Colonic mucosa (tissue), 4 donors: ENCODE measurements around the gene CEP192. TPM values are rescaled to one million over a fixed set of nuclear protein-coding genes. Genes with fewer than 3 reads are reported as not detected.

Experiments
- DNase-seq: peaks from one replicate; pipeline ENCODE4 v3.0.0-alpha.2; 2020
- H3K27ac ChIP-seq: fragments of 200-600 bp; one replicate; pipeline ENCODE4 v1.8.0; 2021
- H3K27me3 ChIP-seq: fragments of 200-600 bp; one replicate; pipeline ENCODE4 v1.8.0; 2021
- H3K36me3 ChIP-seq: fragments of 200-600 bp; one replicate; pipeline ENCODE4 v1.8.0; 2021
- H3K4me1 ChIP-seq: fragments of 200-600 bp; one replicate; pipeline ENCODE4 v1.8.0; 2021; ENCODE audit warnings: mild to moderate bottlenecking
- H3K4me3 ChIP-seq: fragments of 200-600 bp; one replicate; pipeline ENCODE4 v1.8.0; 2021
- H3K9ac ChIP-seq, 2 donors: one replicate each; pipeline ENCODE4 v1.7.0; 2013; ENCODE audit warnings: control low read depth in 2 of 2, low read depth in 2 of 2, low read length in 2 of 2
- H3K9me3 ChIP-seq: fragments of 200-600 bp; one replicate; pipeline ENCODE4 v1.8.0; 2021
- intact Hi-C: fragments of 100-400 bp; cut with DNase I; formaldehyde crosslinking; loops from one replicate; pipeline ENCODE4 v1.14.1; 2022
- total RNA-seq, 2 donors: library from RNA; stranded (reverse); fragmentation: NEBNext Ultra II Directional in 1 of 2; extraction: Animal tissue kit (Norgen Biotek cat#: 25700) in 1 of 2; gene quantifications; one replicate each; pipeline ENCODE4 v1.2.1, GENCODE V29; 2021
- TF ChIP-seq, protein P1 (sequence below): fragments of 200-600 bp; IDR thresholded peaks from one replicate; pipeline ENCODE4 v1.8.0; 2022; ENCODE audit warnings: antibody characterized with exemption, mild to moderate bottlenecking
- donor health status: healthy.
- donor health status: DM: no; HTN: no; CAD: no.
- donor health status: DM: no; HTN: no; CAD: no.

Gene CEP192
- total RNA-seq, 2 donors from 2014 or later, result 23.7 to 26.9 TPM

DNA sequence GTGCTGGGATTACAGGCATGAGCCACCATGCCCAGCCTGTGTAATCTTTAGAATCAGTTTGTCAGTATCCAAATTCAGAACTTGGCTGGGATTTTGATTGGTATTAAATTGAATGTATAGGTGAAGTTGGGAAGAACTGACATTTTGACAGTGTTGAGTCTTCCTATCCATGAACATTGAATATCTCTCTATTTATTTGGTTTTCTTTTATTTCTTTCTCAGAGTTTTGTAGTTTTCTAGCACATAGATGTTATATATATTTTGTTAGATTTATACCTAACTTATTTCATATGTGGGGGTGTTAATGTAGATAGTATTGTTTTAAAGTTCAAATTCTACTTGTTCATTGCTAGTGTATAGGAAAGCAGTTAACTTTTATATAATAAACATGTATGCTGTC, 31.5 kb downstream of the CEP192 start:
- Histone ChIP-seq H3K36me3 (no peaks in the 10 kb centered on the region), H3K9me3 (no peaks in the 10 kb centered on the region), H3K4me1 (no peaks in the 10 kb centered on the region), H3K27ac (no peak overlapping the region), H3K9ac (no peak overlapping the region), H3K4me3 (no peak overlapping the region), H3K27me3 (no peaks in the 10 kb centered on the region)
- intact Hi-C loops, result no loop called here
- TF ChIP-seq, protein P1, sequence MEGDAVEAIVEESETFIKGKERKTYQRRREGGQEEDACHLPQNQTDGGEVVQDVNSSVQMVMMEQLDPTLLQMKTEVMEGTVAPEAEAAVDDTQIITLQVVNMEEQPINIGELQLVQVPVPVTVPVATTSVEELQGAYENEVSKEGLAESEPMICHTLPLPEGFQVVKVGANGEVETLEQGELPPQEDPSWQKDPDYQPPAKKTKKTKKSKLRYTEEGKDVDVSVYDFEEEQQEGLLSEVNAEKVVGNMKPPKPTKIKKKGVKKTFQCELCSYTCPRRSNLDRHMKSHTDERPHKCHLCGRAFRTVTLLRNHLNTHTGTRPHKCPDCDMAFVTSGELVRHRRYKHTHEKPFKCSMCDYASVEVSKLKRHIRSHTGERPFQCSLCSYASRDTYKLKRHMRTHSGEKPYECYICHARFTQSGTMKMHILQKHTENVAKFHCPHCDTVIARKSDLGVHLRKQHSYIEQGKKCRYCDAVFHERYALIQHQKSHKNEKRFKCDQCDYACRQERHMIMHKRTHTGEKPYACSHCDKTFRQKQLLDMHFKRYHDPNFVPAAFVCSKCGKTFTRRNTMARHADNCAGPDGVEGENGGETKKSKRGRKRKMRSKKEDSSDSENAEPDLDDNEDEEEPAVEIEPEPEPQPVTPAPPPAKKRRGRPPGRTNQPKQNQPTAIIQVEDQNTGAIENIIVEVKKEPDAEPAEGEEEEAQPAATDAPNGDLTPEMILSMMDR, result no peak
- DNase-seq, result no peak

DNA sequence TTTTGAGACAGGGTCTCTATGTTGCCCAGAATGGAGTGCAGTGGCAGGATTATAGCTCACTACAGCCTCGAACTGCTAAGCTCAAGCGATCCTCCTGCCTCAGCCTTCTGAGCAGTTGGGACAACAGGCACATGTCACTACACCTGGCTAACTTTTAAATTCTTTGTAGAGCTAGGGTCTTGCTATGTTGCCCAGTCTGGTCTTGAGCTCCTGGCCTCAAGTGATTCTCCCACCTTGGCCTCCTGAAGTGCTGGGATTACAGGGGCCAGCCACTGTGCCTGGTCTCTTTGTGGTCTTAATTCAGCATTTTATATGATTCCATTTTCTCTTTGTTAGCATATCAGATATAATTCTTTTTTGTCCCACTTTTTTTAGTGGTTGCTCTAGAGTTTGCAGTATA, 34.1 kb downstream of the CEP192 start:
- intact Hi-C loops, result no loop called here
- Histone ChIP-seq H3K27me3 (no peaks in the 10 kb centered on the region), H3K9me3 (no peaks in the 10 kb centered on the region), H3K36me3 (no peaks in the 10 kb centered on the region), H3K9ac (no peak overlapping the region), H3K4me3 (no peak overlapping the region), H3K27ac (no peak overlapping the region), H3K4me1 (no peaks in the 10 kb centered on the region)
- TF ChIP-seq, protein P1, result no peak
- DNase-seq, result no peak

DNA sequence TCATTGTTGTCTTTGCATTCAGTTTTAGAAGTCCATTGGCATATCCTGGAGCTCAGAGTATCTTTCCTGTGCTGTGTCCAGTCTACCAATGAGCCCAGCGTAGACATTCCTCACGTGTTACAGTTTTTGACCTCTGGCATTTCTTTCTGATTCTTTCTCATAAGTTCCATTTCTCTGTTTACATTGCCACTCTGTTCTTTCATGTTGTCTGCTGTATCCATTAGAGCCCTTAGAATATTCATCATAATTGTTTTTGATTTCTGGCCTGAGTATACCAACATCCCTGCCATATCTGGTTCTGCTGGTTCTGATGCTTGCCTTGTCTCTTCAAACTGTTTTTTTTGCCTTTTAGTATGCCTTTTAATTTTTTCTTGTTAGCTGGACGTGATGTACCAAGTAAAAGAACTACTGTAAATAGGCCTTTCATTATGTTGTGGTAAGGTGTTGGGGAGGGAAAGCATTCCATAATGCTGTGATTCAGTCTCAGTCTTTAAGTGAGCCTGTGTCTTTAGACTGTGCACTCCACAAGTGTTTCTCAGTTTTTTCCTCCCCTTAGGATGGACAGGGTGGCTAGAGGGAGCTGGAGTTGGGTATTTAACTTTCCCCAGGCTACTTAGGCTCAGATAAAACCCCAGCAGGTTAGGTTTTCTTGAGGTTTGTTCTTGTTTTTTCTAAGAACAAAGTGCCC, 35.6 kb downstream of the CEP192 start:
- no peaks in the 10 kb centered on the region for H3K27me3 ChIP-seq
- intact Hi-C loops, result no loop called here
- H3K4me1 ChIP-seq, result no peaks in the 10 kb centered on the region
- DNase-seq, result no peak
- H3K9ac ChIP-seq, result no peak overlapping the region
- H3K27ac ChIP-seq, result no peak overlapping the region
- H3K4me3 ChIP-seq, result no peak overlapping the region
- TF ChIP-seq, protein P1, result no peak
- H3K36me3 ChIP-seq, result no peaks in the 10 kb centered on the region
- H3K9me3 ChIP-seq, result no peaks in the 10 kb centered on the region

DNA sequence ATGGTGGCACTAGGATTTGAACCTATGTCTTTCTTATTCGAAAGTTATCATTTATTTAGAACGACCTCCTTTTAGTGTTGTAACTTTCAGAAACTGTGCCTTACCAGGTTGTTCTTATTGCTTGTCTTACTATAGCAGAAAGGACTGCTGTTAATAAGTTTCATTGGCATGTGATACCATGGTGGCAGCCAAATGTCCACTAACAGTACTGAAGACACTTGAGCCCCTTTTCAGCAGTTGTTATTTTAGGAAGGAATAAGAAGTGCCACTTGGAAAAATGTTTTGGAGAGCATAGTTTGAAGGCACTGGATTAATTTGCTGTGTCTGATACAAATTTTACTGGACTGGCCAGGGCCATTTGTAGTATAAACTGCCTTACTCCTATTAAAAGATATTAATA, 37.7 kb downstream of the CEP192 start:
- no peak overlapping the region for H3K27ac ChIP-seq
- no peak overlapping the region for H3K4me3 ChIP-seq
- H3K9me3 ChIP-seq, result no peaks in the 10 kb centered on the region
- H3K36me3 ChIP-seq, result no peaks in the 10 kb centered on the region
- H3K27me3 ChIP-seq, result no peaks in the 10 kb centered on the region
- intact Hi-C loops, result no loop called here
- TF ChIP-seq, protein P1, result no peak
- H3K9ac ChIP-seq, result no peak overlapping the region
- no peaks in the 10 kb centered on the region for H3K4me1 ChIP-seq
- no peak for DNase-seq

DNA sequence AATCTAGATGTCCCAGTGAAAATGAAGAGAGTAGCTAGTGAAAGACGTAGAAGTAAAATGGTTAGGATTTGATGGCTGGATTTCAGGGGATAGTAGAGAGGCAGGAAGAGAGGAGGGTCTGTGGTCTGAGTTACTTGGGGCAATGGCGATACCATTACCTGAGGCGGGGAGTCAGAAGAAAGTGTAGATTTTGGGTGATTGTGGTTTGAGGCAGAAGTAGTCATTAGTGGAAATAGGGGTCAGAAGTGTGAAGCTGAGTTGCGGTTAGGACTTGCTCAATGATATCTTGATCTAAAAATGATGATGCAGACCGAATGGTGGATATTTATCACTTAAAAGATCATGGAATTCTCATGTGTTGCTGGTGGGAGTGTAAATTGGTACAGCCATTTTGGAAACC, 41.0 kb downstream of the CEP192 start:
- Histone ChIP-seq H3K36me3 (no peaks in the 10 kb centered on the region), H3K27me3 (no peaks in the 10 kb centered on the region), H3K27ac (no peak overlapping the region), H3K4me3 (no peak overlapping the region), H3K9me3 (no peaks in the 10 kb centered on the region), H3K9ac (no peak overlapping the region), H3K4me1 (no peaks in the 10 kb centered on the region)
- intact Hi-C loops, result no loop called here
- TF ChIP-seq, protein P1, result no peak
- DNase-seq, result no peak
